Parathyroid adenoma (tissue), 2 donors: ENCODE results near the gene MVB12B.

ENCODE experiments used
- H2AFZ ChIP-seq: fragments of 300-600 bp; sonication (generic); one replicate; pipeline ENCODE4 v1.7.0; 2017; ENCODE audit warnings: antibody characterized with exemption, mild to moderate bottlenecking
- H3K27ac ChIP-seq: fragments of 300-600 bp; sonication (generic); one replicate; pipeline ENCODE4 v1.7.0; 2017
- H3K27me3 ChIP-seq: fragments of 300-600 bp; sonication (generic); one replicate; pipeline ENCODE4 v1.7.0; 2017; ENCODE audit warnings: low read length; ENCODE audit not compliant: control insufficient read depth, insufficient read depth
- H3K36me3 ChIP-seq: fragments of 300-600 bp; sonication (generic); one replicate; pipeline ENCODE4 v1.7.0; 2017; ENCODE audit warnings: low read length; ENCODE audit not compliant: control insufficient read depth, insufficient read depth
- H3K4me1 ChIP-seq: fragments of 300-600 bp; sonication (generic); one replicate; pipeline ENCODE4 v1.7.0; 2017; ENCODE audit warnings: control low read depth
- H3K4me2 ChIP-seq: fragments of 300-600 bp; sonication (generic); one replicate; pipeline ENCODE4 v1.7.0; 2017; ENCODE audit warnings: low read length
- H3K4me3 ChIP-seq: fragments of 300-600 bp; sonication (generic); one replicate; pipeline ENCODE4 v1.7.0; 2017; ENCODE audit warnings: low read depth, low read length
- H3K79me2 ChIP-seq: fragments of 300-600 bp; sonication (generic); one replicate; pipeline ENCODE4 v1.7.0; 2017; ENCODE audit warnings: control low read depth
- H3K9ac ChIP-seq: fragments of 300-600 bp; sonication (generic); one replicate; pipeline ENCODE4 v1.7.0; 2017; ENCODE audit warnings: mild to moderate bottlenecking
- H3K9me3 ChIP-seq: fragments of 300-600 bp; sonication (generic); one replicate; pipeline ENCODE4 v1.7.0; 2017; ENCODE audit warnings: low read length; ENCODE audit not compliant: control insufficient read depth
- TF ChIP-seq, protein P1 (sequence below): fragments of 300-600 bp; sonication (generic); IDR thresholded peaks from one replicate; pipeline ENCODE4 v1.7.0; 2017; ENCODE audit warnings: antibody characterized with exemption, mild to moderate bottlenecking
- donor health status: primary hyperparathyroidism.

The MVB12B gene

DNA sequence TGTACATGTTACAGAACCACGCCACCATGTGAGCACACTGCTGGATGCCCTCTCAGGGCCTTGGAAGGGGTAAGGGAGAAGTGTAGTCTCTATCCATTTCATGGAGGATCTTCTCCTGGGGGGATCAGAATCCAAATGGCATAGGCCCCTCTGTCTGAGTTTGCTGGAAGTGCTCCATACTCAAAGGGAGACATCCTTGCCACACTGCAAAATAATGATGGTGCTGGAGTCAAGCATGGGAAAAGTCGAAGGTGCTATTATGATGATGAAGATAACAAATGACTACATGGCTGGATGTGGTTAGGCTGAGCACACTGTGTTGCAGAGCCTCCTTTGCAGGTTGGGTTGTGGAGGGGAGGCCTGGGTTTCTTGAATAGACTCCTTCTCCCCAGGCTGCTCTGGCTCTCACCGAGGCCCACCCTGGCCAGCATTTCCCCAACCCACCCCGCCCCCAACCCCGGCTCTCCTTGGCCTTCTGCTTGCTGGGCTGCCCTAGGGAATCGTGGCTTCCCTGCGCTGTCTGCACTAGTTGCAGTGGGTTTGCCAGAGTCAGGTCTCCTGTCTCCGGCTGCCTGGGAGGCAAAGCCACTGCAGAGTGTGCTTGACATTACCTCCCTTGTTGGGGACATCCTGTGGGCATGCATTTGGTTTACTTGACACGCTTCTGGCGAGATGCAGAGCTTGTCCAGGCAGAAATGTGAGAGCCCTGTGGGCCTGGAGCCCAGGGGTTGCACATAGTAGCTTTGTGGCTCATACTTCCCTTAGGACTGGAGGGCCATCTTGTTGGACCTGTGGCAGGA lies 3.0 kb downstream of the MVB12B start:
- H3K79me2 ChIP-seq, result peaks cover 4% of the 10 kb centered on the region
- no peaks in the 10 kb centered on the region for H3K36me3 ChIP-seq
- TF ChIP-seq, protein P1, sequence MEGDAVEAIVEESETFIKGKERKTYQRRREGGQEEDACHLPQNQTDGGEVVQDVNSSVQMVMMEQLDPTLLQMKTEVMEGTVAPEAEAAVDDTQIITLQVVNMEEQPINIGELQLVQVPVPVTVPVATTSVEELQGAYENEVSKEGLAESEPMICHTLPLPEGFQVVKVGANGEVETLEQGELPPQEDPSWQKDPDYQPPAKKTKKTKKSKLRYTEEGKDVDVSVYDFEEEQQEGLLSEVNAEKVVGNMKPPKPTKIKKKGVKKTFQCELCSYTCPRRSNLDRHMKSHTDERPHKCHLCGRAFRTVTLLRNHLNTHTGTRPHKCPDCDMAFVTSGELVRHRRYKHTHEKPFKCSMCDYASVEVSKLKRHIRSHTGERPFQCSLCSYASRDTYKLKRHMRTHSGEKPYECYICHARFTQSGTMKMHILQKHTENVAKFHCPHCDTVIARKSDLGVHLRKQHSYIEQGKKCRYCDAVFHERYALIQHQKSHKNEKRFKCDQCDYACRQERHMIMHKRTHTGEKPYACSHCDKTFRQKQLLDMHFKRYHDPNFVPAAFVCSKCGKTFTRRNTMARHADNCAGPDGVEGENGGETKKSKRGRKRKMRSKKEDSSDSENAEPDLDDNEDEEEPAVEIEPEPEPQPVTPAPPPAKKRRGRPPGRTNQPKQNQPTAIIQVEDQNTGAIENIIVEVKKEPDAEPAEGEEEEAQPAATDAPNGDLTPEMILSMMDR, result no peak
- H2AFZ ChIP-seq, result no peak overlapping the region
- H3K27me3 ChIP-seq, result no peaks in the 10 kb centered on the region
- H3K4me3 ChIP-seq, result no peak overlapping the region
- no peaks in the 10 kb centered on the region for H3K9me3 ChIP-seq
- H3K9ac ChIP-seq, result no peak overlapping the region
- peaks cover 8% of the 10 kb centered on the region for H3K4me1 ChIP-seq
- H3K4me2 ChIP-seq, result no peak overlapping the region
- no peak overlapping the region for H3K27ac ChIP-seq

DNA sequence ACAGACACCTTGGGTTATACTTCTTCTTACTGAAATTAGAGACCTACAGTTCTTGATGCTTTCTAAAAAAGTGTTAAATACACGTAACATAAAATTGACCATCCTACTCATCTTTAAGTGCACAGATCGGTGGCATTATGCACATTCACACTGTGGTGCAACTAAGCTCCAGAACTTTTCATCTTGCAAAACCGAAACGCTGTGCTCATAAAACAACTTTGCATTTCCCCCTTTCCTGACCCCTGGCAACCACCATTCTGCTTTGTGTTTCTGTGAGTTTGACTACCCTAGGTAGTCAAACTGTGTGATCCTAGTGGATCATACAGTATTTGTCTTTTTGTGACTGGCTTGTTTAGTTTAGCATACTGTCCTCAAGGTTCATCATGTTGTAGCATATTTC lies 3.9 kb downstream of the MVB12B start:
- Histone ChIP-seq H3K4me1 (peaks cover 12% of the 10 kb centered on the region), H3K27ac (no peak overlapping the region)

DNA sequence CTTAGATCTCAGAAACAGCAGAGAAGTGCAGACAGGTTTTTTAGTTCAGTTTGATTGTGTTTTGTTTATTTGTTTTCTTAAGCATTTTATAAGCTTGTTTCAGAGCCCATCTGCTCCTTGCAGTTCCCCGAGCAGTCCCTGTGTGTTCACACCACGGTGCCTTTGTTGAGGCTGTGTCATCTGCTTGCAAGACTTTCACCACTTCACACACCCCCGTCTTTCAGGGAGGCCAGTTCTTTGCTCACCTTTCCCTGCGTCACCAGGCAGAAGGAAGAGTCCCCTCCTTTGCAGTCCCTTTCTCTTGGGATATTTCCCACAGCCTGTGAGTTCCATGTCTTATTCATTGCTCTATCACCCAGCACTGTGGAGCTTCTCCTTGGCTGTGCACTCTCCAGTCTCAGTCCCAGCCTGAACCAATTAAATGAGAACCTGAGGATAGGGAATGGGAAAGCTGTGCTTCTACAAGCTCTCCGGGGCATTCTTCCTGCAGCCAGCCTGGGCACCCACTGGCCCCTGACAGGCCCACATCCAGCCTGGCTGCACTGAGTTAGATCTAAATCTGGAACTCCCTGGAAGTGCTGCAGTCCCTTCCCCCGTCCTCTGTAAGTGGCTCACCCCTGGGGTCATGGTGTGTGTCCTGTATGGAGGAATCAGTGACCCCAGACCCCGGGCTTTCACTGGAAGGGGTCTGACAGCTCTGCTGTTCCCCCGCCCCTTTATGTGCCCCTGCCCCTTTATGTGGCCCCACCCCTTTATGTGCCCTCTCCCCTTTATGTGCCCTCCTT lies 5.5 kb downstream of the MVB12B start:
- Histone ChIP-seq H3K9me3 (no peaks in the 10 kb centered on the region), H2AFZ (no peak overlapping the region), H3K36me3 (no peaks in the 10 kb centered on the region), H3K79me2 (peaks cover 4% of the 10 kb centered on the region), H3K9ac (no peak overlapping the region), H3K27me3 (no peaks in the 10 kb centered on the region), H3K4me2 (no peak overlapping the region), H3K27ac (no peak overlapping the region), H3K4me1 (peaks cover 14% of the 10 kb centered on the region), H3K4me3 (no peak overlapping the region)
- TF ChIP-seq, protein P1, result no peak

More for the DNA sequence above, 3.9 kb downstream of the MVB12B start:
- peaks cover 4% of the 10 kb centered on the region for H3K79me2 ChIP-seq
- no peaks in the 10 kb centered on the region for H3K9me3 ChIP-seq
- no peak overlapping the region for H2AFZ ChIP-seq
- TF ChIP-seq, protein P1, result no peak
- H3K9ac ChIP-seq, result no peak overlapping the region
- H3K4me3 ChIP-seq, result no peak overlapping the region
- no peaks in the 10 kb centered on the region for H3K27me3 ChIP-seq
- no peak overlapping the region for H3K4me2 ChIP-seq
- H3K36me3 ChIP-seq, result no peaks in the 10 kb centered on the region

DNA sequence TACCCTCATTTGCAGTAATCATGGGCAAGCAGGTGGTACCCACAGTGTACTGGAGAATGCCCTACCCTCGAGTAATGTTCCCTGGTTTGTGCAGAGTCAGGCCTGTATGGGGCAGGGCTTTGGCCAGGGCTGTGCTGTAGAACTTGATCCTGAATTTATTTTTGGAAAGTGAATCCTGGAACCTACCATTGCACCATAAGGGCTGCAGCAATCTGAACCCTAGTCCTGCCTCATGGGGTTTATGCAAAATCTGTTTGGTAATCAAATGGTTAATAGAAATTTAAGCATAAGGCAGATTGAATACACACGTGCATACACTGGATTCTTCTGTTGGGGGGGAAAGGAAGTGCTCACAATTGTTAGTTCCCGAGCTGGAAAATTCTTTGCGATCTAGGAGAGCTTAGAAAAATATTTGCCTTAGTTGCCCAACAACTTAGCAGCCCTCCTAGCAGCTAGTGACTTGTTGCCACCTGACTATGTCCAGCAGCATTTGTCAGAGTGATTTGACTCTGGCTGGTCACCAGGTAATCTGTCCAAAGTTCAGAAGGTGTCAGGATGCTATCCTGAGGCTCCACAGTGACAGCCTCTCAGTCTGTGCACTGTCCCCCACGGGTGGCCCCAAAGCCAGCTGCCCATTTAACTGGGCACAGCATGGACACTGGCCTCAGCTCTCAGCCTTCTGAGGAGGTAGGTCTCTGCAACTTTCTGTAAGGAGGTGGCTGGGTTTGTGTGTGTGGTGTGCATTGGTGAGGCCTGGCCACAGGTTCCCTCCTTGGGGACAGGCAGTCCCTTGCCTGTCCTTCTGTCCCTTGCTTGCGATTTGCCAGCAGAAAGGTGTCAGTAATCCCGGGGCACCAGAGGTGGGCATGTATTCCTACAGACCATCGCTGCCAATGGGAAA lies 8.3 kb downstream of the MVB12B start:
- H3K4me1 ChIP-seq, result peaks cover 14% of the 10 kb centered on the region
- H3K79me2 ChIP-seq, result peaks cover 12% of the 10 kb centered on the region
- no peak overlapping the region for H3K27ac ChIP-seq
- TF ChIP-seq, protein P1, result no peak
- no peaks in the 10 kb centered on the region for H3K36me3 ChIP-seq
- H2AFZ ChIP-seq, result no peak overlapping the region
- H3K4me3 ChIP-seq, result no peak overlapping the region
- no peaks in the 10 kb centered on the region for H3K9me3 ChIP-seq
- no peak overlapping the region for H3K4me2 ChIP-seq
- no peaks in the 10 kb centered on the region for H3K27me3 ChIP-seq
- no peak overlapping the region for H3K9ac ChIP-seq
